ENCODE results near the gene RECK.

DNA sequence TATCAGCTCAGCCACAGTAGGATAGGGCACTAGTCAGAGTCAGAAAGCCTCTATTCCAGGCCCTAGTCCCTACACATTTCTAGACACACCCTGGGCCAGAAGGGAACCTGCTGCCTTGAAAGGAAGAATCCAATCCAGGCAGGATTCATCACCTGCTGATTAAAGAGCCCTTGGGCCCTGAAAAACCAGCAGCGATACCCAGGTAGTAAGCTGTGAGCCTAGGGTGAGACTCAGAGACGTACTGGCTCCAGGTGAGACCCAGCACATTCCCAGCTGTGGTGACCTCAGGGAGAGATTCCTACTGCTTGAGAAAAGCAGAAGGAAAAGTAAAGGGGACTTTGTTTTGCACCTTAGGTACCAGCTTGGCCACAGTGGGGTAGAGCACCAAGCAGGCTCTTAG is 137.1 kb downstream of the RECK start:
- no peak for TF ChIP-seq POLR2A (IDR thresholded peaks at IDR 0.05)
- TF ChIP-seq, protein P1, sequence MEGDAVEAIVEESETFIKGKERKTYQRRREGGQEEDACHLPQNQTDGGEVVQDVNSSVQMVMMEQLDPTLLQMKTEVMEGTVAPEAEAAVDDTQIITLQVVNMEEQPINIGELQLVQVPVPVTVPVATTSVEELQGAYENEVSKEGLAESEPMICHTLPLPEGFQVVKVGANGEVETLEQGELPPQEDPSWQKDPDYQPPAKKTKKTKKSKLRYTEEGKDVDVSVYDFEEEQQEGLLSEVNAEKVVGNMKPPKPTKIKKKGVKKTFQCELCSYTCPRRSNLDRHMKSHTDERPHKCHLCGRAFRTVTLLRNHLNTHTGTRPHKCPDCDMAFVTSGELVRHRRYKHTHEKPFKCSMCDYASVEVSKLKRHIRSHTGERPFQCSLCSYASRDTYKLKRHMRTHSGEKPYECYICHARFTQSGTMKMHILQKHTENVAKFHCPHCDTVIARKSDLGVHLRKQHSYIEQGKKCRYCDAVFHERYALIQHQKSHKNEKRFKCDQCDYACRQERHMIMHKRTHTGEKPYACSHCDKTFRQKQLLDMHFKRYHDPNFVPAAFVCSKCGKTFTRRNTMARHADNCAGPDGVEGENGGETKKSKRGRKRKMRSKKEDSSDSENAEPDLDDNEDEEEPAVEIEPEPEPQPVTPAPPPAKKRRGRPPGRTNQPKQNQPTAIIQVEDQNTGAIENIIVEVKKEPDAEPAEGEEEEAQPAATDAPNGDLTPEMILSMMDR (IDR thresholded peaks at IDR 0.05) = no peak
- TF ChIP-seq EP300 (IDR thresholded peaks at IDR 0.05) = no peak

Measured in tibial nerve (tissue), 4 donors.